Right lobe of liver (tissue), 6 donors: ENCODE results near the gene MAP3K20. TPM values are rescaled to one million over a fixed set of nuclear protein-coding genes. Genes with fewer than 3 reads are reported as not detected.

ENCODE experiments used
- ATAC-seq, 4 donors: fragments of 200-7000 bp; cut with Tn5 transposase; one replicate each; pipeline ENCODE4 v1.9.1; 2020; ENCODE audit warnings: mild to moderate bottlenecking in 4 of 4, moderate library complexity in 4 of 4
- DNase-seq, 3 donors: peaks; one replicate each; pipeline ENCODE4 v3.0.0-alpha.2; 2020
- H3K27ac ChIP-seq, 3 donors: fragments of 200-600 bp; one replicate each; pipeline ENCODE4 v1.8.0; 2022
- H3K27me3 ChIP-seq, 2 donors: fragments of 200-600 bp; one replicate each; pipeline ENCODE4 v1.8.0; 2022
- H3K36me3 ChIP-seq, 4 donors: fragments of 200-600 bp; sonication (generic) in 1 of 4; one replicate each; pipeline versions ENCODE4 v1.5.1 to v1.8.0; 2017 to 2022; ENCODE audit warnings: control low read depth in 1 of 4
- H3K4me1 ChIP-seq, 4 donors: fragments of 200-600 bp; sonication (generic) in 1 of 4; one replicate each; pipeline versions ENCODE4 v1.5.1 to v1.8.0; 2017 to 2022; ENCODE audit warnings: control low read depth in 1 of 4
- H3K4me3 ChIP-seq, 3 donors: fragments of 200-600 bp; one replicate each; pipeline ENCODE4 v1.8.0; 2022
- H3K9me3 ChIP-seq, 4 donors: fragments of 200-600 bp; sonication (generic) in 1 of 4; one replicate each; pipeline versions ENCODE4 v1.5.1 to v1.8.0; 2017 to 2022; ENCODE audit warnings: control low read depth in 1 of 4
- CTCF ChIP-seq, 4 donors: fragments of 200-600 bp in 3 of 4; fragments of 450-650 bp in 1 of 4; IDR thresholded peaks; one replicate each; pipeline versions ENCODE4 v1.5.1 to v1.8.0; 2016 to 2022; ENCODE audit warnings: antibody characterized with exemption in 4 of 4, mild to moderate bottlenecking in 2 of 4
- POLR2A ChIP-seq: fragments of 450-650 bp; IDR thresholded peaks from one replicate; pipeline ENCODE4 v1.6.1; 2017; ENCODE audit warnings: antibody characterized with exemption, mild to moderate bottlenecking
- WGBS: methylation state at CpG from one replicate; pipeline ENCODE4 v1.1.6; 2018; ENCODE audit warnings: low coverage, low lambda C conversion rate; ENCODE audit not compliant: insufficient coverage; ENCODE audit errors: missing lambda C conversion rate; 5-methylcytosine and 5-hydroxymethylcytosine counted together
- intact Hi-C, 2 donors: fragments of 100-400 bp; cut with DNase I; formaldehyde crosslinking; loops; one replicate each; pipeline versions ENCODE4 v1.11.2 to v1.14.1; 2022
- total RNA-seq, 6 experiments: library from RNA; depleted of rRNA in 2 of 6; stranded (reverse); fragments of >200 nt in 2 of 6; fragmentation: NEBNext Ultra II Directional in 3 of 6; extraction: Animal tissue kit (Norgen Biotek cat#: 25700) in 3 of 6; gene quantifications; one replicate each; pipeline versions ENCODE4 v1.1.0 to v1.2.4, GENCODE V29; 2016 to 2023
- donor health status: DM: no; HTN: yes; CAD: no.
- donor health status: DM: no; HTN: no; CAD: no.
- donor health status: DM: no; HTN: no; CAD: no.
- donor health status: DM: no; HTN: yes; CAD: no.
- donor health status: DM: no; HTN: yes; CAD: no.

MAP3K20 gene
- total RNA-seq, 6 experiments from 2014 or later = 16.0 to 36.8 (median 22.0) TPM

- no peaks in the 10 kb centered on the region for H3K36me3 ChIP-seq
- peak overlapping the region; percentile 33 to 78 (median 63) for H3K27ac ChIP-seq
- WGBS = 20% methylated on average over 2 of the region's 2 CpGs
- H3K4me1 ChIP-seq = peaks cover 0 to 35% (median 6%) of the 10 kb centered on the region in 4 donors
- H3K4me3 ChIP-seq = no peak overlapping the region
- ATAC-seq (peak; percentile 68 to 77 (median 72)), DNase-seq (peak in 1 of 3 donors; percentile 28)
- TF ChIP-seq CTCF (IDR thresholded peaks at IDR 0.05) = no peak
- TF ChIP-seq POLR2A = no peak
- no peaks in the 10 kb centered on the region for H3K9me3 ChIP-seq
- no peaks in the 10 kb centered on the region for H3K27me3 ChIP-seq
- intact Hi-C loops = no loop called here
These were observed 17.0 kb upstream of the MAP3K20 start for GRCh38 chr2:173058673-173059072.

GRCh38 chr2:173059292-173059691 lies 16.4 kb upstream of the MAP3K20 start:
- DNase-seq = no peak
- H3K27ac ChIP-seq = peak overlapping the region; percentile 33 to 78 (median 63)
- no peak for ATAC-seq

GRCh38 chr2:173059971-173060461 lies 15.6 kb upstream of the MAP3K20 start:
- no peak overlapping the region for H3K4me3 ChIP-seq
- peaks cover 0 to 35% (median 4%) of the 10 kb centered on the region in 4 donors for H3K4me1 ChIP-seq
- no peaks in the 10 kb centered on the region for H3K36me3 ChIP-seq
- ATAC-seq (peak; percentile 60 to 70 (median 66)), DNase-seq (no peak)
- intact Hi-C loops = no loop called here
- TF ChIP-seq POLR2A (no peak), CTCF (IDR thresholded peaks at IDR 0.05) (no peak)
- H3K9me3 ChIP-seq = no peaks in the 10 kb centered on the region
- peak overlapping the region; percentile 63 to 78 (median 63) for H3K27ac ChIP-seq
- H3K27me3 ChIP-seq = no peaks in the 10 kb centered on the region
- WGBS = 7% methylated on average over 5 of the region's 5 CpGs

More at GRCh38 chr2:173059292-173059691, 16.4 kb upstream of the MAP3K20 start:
- Histone ChIP-seq H3K36me3 (no peaks in the 10 kb centered on the region), H3K4me3 (no peak overlapping the region), H3K27me3 (no peaks in the 10 kb centered on the region), H3K9me3 (no peaks in the 10 kb centered on the region), H3K4me1 (peaks cover 0 to 35% (median 4%) of the 10 kb centered on the region in 4 donors)
- TF ChIP-seq POLR2A (no peak), CTCF (IDR thresholded peaks at IDR 0.05) (no peak)
- intact Hi-C loops = no loop called here
- WGBS = 75% methylated on average over 3 of the region's 3 CpGs

- WGBS = 56% methylated on average over 1 of the region's 4 CpGs
- DNase-seq (no peak), ATAC-seq (no peak)
- Histone ChIP-seq H3K36me3 (no peaks in the 10 kb centered on the region), H3K4me1 (peaks cover 0 to 35% (median 4%) of the 10 kb centered on the region in 4 donors), H3K27me3 (no peaks in the 10 kb centered on the region), H3K9me3 (no peaks in the 10 kb centered on the region), H3K4me3 (no peak overlapping the region), H3K27ac (no peak overlapping the region)
- intact Hi-C loops = no loop called here
- no peak for TF ChIP-seq POLR2A
- no peak for TF ChIP-seq CTCF (IDR thresholded peaks at IDR 0.05)
These were observed 12.8 kb upstream of the MAP3K20 start for GRCh38 chr2:173062801-173063200.
